Activated T-helper 1 cell treated with anti-CD3 and anti-CD28 coated beads, Interleukin-12 subunit alpha, Interleukin-12 subunit beta, Interleukin-2, Interleukin-4 antibody, amounts not matched to agents 30 ng/mL and 10 ng/mL and 1 ng/mL, durations not matched to agents 14 hours and 24 hours and 36 hours (primary cell): ENCODE results near the gene RPF1. TPM values are rescaled to one million over a fixed set of nuclear protein-coding genes. Genes with fewer than 3 reads are reported as not detected.
A peak's percentile ranks its signal among the peaks of the same experiment; 100 is the strongest.

ENCODE experiments used
- DNase-seq: peaks from one replicate; pipeline ENCODE4 v3.0.0; 2021; ENCODE audit warnings: low spot score
- H3K27ac Mint-ChIP-seq: one replicate; pipeline ENCODE4 v1.8.0; 2021; ENCODE audit warnings: mild to moderate bottlenecking, mixed read lengths
- H3K27me3 Mint-ChIP-seq: one replicate; pipeline ENCODE4 v1.8.0; 2022; ENCODE audit warnings: mild to moderate bottlenecking, moderate library complexity, mixed read lengths; ENCODE audit not compliant: insufficient read depth
- H3K36me3 Mint-ChIP-seq: one replicate; pipeline ENCODE4 v1.8.0; 2021; ENCODE audit warnings: low read depth, mixed read lengths
- H3K4me1 Mint-ChIP-seq: one replicate; pipeline ENCODE4 v1.8.0; 2021; ENCODE audit warnings: low read depth, mixed read lengths
- H3K4me3 Mint-ChIP-seq: one replicate; pipeline ENCODE4 v1.8.0; 2021; ENCODE audit warnings: mild to moderate bottlenecking, moderate library complexity, mixed read lengths
- H3K9me3 Mint-ChIP-seq: one replicate; pipeline ENCODE4 v1.8.0; 2021; ENCODE audit warnings: mixed read lengths
- intact Hi-C: fragments of 100-400 bp; cut with micrococcal nuclease; formaldehyde crosslinking; loops from one replicate; pipeline ENCODE4 v1.15.1; 2024
- total RNA-seq: library from RNA; stranded (reverse); gene quantifications from 2 replicates; pipeline ENCODE4 v1.2.3, GENCODE V29; 2022

Gene RPF1
- total RNA-seq, 1 donor from 2014 or later, result 65.2 TPM

DNA sequence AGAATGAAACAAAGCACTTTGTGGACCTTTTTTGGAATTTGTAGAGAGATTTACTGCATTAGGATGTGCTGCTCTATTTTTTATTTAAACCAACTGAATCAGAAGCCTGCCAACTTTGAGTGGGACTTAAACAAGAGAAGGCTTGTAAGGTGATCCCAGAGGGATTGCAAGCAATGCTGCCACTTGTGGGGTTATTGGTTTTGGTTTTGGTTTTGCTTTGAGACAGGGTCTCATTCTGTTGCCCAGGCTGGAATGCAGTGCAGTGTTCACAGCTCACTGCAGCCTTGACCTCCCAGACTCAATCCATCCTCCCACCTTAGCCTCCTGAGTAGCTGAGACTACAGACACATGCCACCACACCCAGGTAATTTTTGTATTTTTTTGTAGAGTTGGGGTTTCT, 59.5 kb downstream of the RPF1 start:
- intact Hi-C loops, result loop anchor here (2.0 kb wide), 1 partner anchor 32 kb away; the partner anchor contains the start of genes GNG5 and SPATA1
- no peak for DNase-seq
- H3K4me1 Mint-ChIP-seq, result peaks cover 40% of the 10 kb centered on the region
- peak overlapping the region; percentile 43 for H3K4me3 Mint-ChIP-seq
- H3K9me3 Mint-ChIP-seq, result no peaks in the 10 kb centered on the region
- no peak overlapping the region for H3K27ac Mint-ChIP-seq
- H3K27me3 Mint-ChIP-seq, result no peaks in the 10 kb centered on the region
- H3K36me3 Mint-ChIP-seq, result peaks cover 8% of the 10 kb centered on the region

DNA sequence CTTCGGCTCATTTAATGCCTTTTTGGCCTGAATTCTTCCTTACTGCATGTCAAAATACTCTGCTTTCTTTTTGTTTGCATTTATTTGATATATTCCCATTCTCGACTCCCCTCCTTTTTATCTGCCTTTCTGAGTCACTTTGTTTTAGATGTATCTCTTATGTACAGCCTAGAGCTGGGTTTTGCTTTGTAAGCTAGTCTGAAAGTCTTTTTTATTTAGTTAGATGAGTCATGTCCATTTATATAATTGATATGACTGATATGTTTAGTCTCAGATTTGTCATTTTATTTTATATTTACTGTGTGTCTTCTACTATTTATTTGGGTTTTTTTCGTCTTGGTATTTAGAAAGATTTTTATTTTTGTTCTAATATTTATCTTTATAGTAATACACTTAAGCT, 60.9 kb downstream of the RPF1 start:
- Mint-ChIP-seq H3K27me3 (no peaks in the 10 kb centered on the region), H3K4me1 (peaks cover 38% of the 10 kb centered on the region), H3K27ac (no peak overlapping the region), H3K9me3 (no peaks in the 10 kb centered on the region), H3K36me3 (peaks cover 8% of the 10 kb centered on the region), H3K4me3 (no peak overlapping the region)
- no peak for DNase-seq
- intact Hi-C loops, result loop anchor here (2.0 kb wide), 2 partner anchors 33 to 35 kb away; partner anchors contain the start of genes CTBS, GNG5 and SPATA1

DNA sequence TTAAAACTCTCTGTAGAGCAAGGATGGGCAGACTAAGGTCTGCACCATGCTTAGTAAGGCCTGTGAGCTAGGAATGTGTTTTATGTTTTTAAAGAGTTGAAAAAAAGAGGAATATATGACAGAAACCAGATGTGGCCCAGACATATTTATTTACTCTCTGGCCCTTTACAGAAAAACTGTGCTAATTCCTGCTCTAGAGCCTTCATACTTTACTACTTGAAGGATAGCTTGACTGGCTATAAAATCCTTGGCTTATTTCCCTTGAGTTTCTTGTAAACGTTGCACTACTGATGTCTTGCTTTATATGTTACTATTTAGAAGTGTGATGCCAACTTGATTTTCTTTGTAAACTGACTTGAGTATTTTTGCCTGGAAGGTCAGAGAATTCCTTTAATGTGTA, 61.7 kb downstream of the RPF1 start:
- intact Hi-C loops, result loop anchor here (1.0 to 2.0 kb wide), 2 partner anchors 34 to 98 kb away; partner anchors contain the start of gene CTBS
- H3K9me3 Mint-ChIP-seq, result no peaks in the 10 kb centered on the region
- H3K27ac Mint-ChIP-seq, result no peak overlapping the region
- peaks cover 35% of the 10 kb centered on the region for H3K4me1 Mint-ChIP-seq
- no peak overlapping the region for H3K4me3 Mint-ChIP-seq
- H3K36me3 Mint-ChIP-seq, result peaks cover 8% of the 10 kb centered on the region
- no peak for DNase-seq
- no peaks in the 10 kb centered on the region for H3K27me3 Mint-ChIP-seq

DNA sequence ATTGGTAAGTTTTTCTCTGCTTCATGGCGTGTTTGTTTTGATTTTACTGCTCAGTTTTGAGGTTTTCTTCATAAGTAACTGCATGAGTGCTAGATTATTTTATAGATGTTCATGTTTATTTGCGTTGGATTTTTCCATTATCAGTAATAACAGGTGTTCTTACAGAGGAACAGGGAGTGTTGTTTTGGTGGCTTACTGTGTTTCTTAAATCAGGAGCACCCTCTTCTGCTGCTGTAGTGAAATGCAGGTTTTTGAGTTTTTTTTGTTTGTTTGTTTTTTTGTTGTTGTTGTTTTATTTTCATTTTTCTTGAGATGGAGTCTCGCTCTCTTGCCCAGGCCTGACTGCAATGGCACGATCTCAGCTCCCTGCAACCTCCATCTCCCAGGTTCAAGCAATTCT, 62.6 kb downstream of the RPF1 start:
- Mint-ChIP-seq H3K4me3 (no peak overlapping the region), H3K27me3 (no peaks in the 10 kb centered on the region), H3K4me1 (peaks cover 35% of the 10 kb centered on the region), H3K36me3 (peaks cover 9% of the 10 kb centered on the region), H3K9me3 (no peaks in the 10 kb centered on the region), H3K27ac (no peak overlapping the region)
- DNase-seq, result no peak
- intact Hi-C loops, result loop anchor here (1.0 to 2.0 kb wide), 2 partner anchors 33 to 99 kb away; partner anchors contain the start of gene CTBS

Other genes with a start within 250 kb of the RPF1 start
- gene SAMD13, start 177.6 kb upstream of the RPF1 start, total RNA-seq, result 0.34 and 0.60 TPM in 2 replicates
- gene DNASE2B, start 80.8 kb upstream of the RPF1 start, total RNA-seq, result not detected in 2 replicates
- 1.2 and 1.3 TPM in 2 replicates for gene SPATA1, start 27.1 kb downstream of the RPF1 start, total RNA-seq
- gene GNG5, start 27.3 kb downstream of the RPF1 start, total RNA-seq, result 107 and 110 TPM in 2 replicates
- gene CTBS, start 95.2 kb downstream of the RPF1 start, total RNA-seq, result 14.2 and 14.5 TPM in 2 replicates
- gene SSX2IP, start 211.2 kb downstream of the RPF1 start, total RNA-seq, result 11.1 and 15.0 TPM in 2 replicates